GM12891 (cell line): ENCODE data around the gene GPC5.

Experiments
- PAX5 ChIP-seq: IDR thresholded peaks from 2 replicates; pipeline ENCODE4 v1.6.1; 2011; ENCODE audit warnings: low read length, moderate library complexity, mild to moderate bottlenecking; ENCODE audit not compliant: insufficient read depth, severe bottlenecking
- POLR2A ChIP-seq: IDR thresholded peaks from 2 replicates; pipeline ENCODE4 v1.6.1; 2011; ENCODE audit warnings: low read depth, low read length, control low read depth
- POLR2AphosphoS5 ChIP-seq: IDR thresholded peaks from 2 replicates; pipeline ENCODE4 v1.6.1; 2011; ENCODE audit warnings: low read depth, low read length, control low read depth
- SPI1 ChIP-seq: IDR thresholded peaks from 2 replicates; pipeline ENCODE4 v1.6.1; 2011; ENCODE audit warnings: low read depth, low read length, control low read depth
- TAF1 ChIP-seq: IDR thresholded peaks from 2 replicates; pipeline ENCODE4 v1.6.1; 2011; ENCODE audit warnings: low read depth, low read length, control low read depth

DNA sequence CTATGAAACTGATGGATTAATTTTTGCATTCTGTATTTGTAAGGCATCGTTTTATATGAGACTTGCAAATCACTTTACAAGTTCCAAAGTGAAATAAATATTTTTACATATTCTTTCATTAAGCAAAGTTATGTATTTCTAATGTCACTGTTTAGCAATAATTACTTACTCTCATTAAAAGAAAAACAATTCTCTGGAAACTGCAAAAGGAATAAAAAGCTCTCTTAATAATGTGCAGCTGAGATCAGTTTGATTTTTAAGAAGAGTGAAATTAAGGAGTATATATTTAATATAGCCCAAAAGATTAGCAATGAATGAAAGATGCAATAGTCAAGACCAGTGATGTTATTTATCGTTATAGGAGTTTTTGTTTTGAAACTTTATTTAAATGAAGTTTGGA, 155.2 kb downstream of the GPC5 start:
- TF ChIP-seq POLR2A (no peak), TAF1 (no peak), POLR2AphosphoS5 (no peak), PAX5 (no peak), SPI1 (no peak)
